ENCODE measurements around the gene SLC33A1. TPM values are rescaled to one million over a fixed set of nuclear protein-coding genes. Genes with fewer than 3 reads are reported as not detected.

The SLC33A1 gene
- total RNA-seq, 6 donors from 2014 or later = 12.6 to 43.3 (median 31.1) TPM

DNA sequence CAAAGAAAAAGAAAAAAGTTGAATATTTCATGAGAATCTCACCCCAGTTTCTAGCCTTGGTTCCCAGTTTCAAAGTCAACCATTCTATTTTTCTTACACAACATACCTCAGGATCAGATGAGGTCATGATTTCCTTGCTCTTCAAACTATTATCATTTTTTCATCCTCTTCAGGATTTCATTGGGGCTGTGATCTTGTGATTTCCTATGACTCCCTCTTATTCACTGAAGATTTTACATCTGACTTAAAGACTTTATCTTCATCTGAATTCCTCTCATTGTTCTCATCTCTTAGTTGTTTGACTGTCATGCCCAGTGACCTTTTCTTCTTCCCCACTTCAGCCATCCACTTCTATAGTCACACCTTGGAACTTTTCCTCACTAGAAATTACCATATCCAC is 45.0 kb downstream of the SLC33A1 start:
- Histone ChIP-seq H3K4me1 (peaks cover 3 to 7% (median 4%) of the 10 kb centered on the region in 4 donors), H3K9me3 (no peaks in the 10 kb centered on the region), H3K4me3 (no peak overlapping the region), H3K27ac (no peak overlapping the region), H3K27me3 (no peaks in the 10 kb centered on the region), H3K36me3 (no peaks in the 10 kb centered on the region)
- TF ChIP-seq POLR2A (IDR thresholded peaks at IDR 0.05) = no peak
- TF ChIP-seq EP300 (IDR thresholded peaks at IDR 0.05) = no peak
- TF ChIP-seq, protein P1, sequence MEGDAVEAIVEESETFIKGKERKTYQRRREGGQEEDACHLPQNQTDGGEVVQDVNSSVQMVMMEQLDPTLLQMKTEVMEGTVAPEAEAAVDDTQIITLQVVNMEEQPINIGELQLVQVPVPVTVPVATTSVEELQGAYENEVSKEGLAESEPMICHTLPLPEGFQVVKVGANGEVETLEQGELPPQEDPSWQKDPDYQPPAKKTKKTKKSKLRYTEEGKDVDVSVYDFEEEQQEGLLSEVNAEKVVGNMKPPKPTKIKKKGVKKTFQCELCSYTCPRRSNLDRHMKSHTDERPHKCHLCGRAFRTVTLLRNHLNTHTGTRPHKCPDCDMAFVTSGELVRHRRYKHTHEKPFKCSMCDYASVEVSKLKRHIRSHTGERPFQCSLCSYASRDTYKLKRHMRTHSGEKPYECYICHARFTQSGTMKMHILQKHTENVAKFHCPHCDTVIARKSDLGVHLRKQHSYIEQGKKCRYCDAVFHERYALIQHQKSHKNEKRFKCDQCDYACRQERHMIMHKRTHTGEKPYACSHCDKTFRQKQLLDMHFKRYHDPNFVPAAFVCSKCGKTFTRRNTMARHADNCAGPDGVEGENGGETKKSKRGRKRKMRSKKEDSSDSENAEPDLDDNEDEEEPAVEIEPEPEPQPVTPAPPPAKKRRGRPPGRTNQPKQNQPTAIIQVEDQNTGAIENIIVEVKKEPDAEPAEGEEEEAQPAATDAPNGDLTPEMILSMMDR (IDR thresholded peaks at IDR 0.05) = no peak
- no peak for TF ChIP-seq POLR2AphosphoS5 (IDR thresholded peaks at IDR 0.05)
- DNase-seq (no peak), ATAC-seq (ENCODE audit: low FRiP score in 2 of 2) (no peak)

DNA sequence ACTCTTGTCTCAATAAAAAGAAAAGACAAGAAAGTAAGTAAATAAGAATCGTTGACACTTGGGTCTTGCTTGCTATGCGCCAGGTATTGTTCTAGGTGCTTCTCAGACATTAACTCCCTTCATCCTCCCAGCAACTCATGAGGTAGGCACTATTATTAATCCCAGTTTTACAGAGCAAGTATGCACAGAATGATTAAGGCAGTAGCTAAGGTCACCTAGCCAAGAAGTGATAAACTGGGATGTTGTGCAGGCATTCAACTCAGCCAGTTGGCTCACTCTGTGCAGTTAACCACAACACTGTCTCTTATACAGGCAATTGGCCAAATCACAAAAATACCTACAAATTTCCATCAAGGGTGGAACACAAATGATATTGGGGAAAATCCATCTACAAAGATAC is 46.4 kb downstream of the SLC33A1 start:
- no peaks in the 10 kb centered on the region for H3K27me3 ChIP-seq
- no peaks in the 10 kb centered on the region for H3K36me3 ChIP-seq
- H3K9me3 ChIP-seq = no peaks in the 10 kb centered on the region
- 88% methylated on average over 2 of the region's 2 CpGs for WGBS, 2 donors
- DNase-seq (no peak), ATAC-seq (ENCODE audit: low FRiP score in 2 of 2) (no peak)
- no peak overlapping the region for H3K4me3 ChIP-seq
- H3K27ac ChIP-seq = no peak overlapping the region
- no peak for TF ChIP-seq EP300 (IDR thresholded peaks at IDR 0.05)
- TF ChIP-seq, protein P1 (IDR thresholded peaks at IDR 0.05) = no peak
- no peak for TF ChIP-seq POLR2AphosphoS5 (IDR thresholded peaks at IDR 0.05)
- TF ChIP-seq POLR2A (IDR thresholded peaks at IDR 0.05) = no peak
- peaks cover 3 to 7% (median 4%) of the 10 kb centered on the region in 4 donors for H3K4me1 ChIP-seq

DNA sequence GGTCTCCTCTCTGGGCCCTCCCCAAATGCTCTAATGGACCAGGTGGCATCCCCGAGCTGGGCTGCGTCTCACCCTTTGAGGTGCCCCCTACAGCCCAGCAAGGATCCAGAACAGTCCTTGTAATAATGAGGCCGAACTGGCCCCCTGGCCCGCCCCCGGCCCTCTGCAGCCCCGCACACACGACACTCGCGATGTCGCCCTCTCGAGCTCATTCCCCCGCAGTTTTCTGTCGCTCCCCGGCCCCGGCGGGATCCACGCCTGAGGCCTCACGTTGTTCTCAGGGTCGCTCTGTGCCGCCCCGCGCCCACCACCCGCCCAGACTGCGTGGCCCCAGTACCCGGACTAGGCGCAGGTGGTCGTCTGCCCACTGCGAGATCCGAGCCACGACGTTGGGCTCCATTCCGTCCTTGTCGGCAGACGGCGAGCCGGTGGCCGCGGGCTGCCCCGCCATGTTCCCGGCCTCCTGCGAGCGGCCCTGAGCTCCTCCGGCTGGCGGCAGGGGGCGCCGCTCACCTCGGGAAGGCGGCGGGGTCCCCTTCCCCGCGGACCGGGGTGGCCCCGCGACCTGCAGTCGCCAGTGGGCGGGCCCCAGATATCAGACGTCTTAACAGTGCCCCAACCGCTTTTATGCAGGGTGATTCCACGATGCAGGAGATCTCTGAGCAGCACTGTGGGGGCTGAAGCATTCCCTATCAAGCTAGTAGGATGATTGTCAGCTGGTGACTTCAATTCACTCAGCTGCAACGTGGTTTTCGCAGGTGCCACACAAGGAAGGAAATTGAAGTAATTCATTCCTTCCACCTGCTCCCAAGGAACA is 48.2 kb downstream of the SLC33A1 start, which contains the start of gene C3orf33:
Gene C3orf33 (minus strand): TSS at position 477 of the 817 bp plus-strand sequence. CDS start 26 bp downstream, at position 451.
- Histone ChIP-seq H3K4me1 (peaks cover 3 to 7% (median 4%) of the 10 kb centered on the region in 4 donors), H3K27me3 (no peaks in the 10 kb centered on the region), H3K27ac (peak within 1 kb of the TSS; percentile 80 to 91 (median 86)), H3K4me3 (peak within 1 kb of the TSS; percentile 55 to 93 (median 72)), H3K9me3 (no peaks in the 10 kb centered on the region), H3K36me3 (no peaks in the 10 kb centered on the region)
- ATAC-seq (ENCODE audit: low FRiP score in 2 of 2) (peak; percentile 96 to 99), DNase-seq (peak; percentile 83 to 96)
- TF ChIP-seq EP300 (IDR thresholded peaks at IDR 0.05) = no peak
- TF ChIP-seq, protein P1 (IDR thresholded peaks at IDR 0.05) = peak; percentile 85 to 95 (median 88)
- TF ChIP-seq POLR2AphosphoS5 (IDR thresholded peaks at IDR 0.05) = peak in 1 of 2 donors; percentile 17
- TF ChIP-seq POLR2A (IDR thresholded peaks at IDR 0.05) = peak in 2 of 4 donors; percentile 20 to 37
- WGBS, 2 donors = 1 to 3% methylated on average over 5 to 49 of the region's 61 CpGs

DNA sequence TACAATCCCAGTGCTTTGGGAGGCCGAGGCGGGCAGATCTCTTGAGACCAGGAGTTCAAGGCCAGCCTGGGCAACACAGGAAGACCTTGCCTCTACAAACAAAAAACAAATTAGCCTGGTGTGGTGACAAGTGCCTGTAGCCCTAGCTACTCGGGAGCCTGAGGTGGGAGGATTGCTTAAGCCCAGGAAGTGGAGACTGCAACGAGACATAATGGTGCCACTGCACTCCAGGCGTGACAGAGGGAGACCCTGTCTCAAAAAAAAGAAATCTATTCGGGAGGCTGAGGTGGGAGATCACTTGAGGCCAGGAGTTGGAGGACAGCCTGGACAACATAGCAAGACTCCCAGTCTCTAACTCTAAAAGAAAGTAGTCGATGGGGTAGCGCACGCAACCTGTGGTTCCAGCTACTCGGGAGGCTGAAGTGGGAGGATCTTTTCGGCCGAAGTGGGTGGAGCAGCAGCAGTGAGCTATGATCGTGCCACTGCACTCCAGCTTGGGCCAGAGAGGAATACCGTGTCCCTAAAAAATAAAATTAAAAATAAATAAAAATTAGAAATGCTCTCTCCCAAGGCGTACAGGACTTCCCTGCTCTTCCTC is 48.9 kb downstream of the SLC33A1 start:
- Histone ChIP-seq H3K36me3 (no peaks in the 10 kb centered on the region), H3K4me3 (peak overlapping the region; percentile 55 to 93 (median 72)), H3K27me3 (no peaks in the 10 kb centered on the region), H3K27ac (peak overlapping the region; percentile 80 to 91 (median 86)), H3K4me1 (peaks cover 3 to 7% (median 4%) of the 10 kb centered on the region in 4 donors), H3K9me3 (no peaks in the 10 kb centered on the region)
- DNase-seq = peak in 1 of 2 donors; percentile 53
- ATAC-seq (ENCODE audit: low FRiP score in 2 of 2) = peak; percentile 78 to 82
- WGBS, 2 donors = 35 to 48% methylated on average over 14 to 15 of the region's 15 CpGs
- TF ChIP-seq POLR2AphosphoS5 (IDR thresholded peaks at IDR 0.05) = no peak
- no peak for TF ChIP-seq POLR2A (IDR thresholded peaks at IDR 0.05)
- TF ChIP-seq, protein P1 (IDR thresholded peaks at IDR 0.05) = no peak
- TF ChIP-seq EP300 (IDR thresholded peaks at IDR 0.05) = no peak

Measured in upper lobe of left lung (tissue), 6 donors.